ENCODE data around the gene PRSS56.

GRCh38 chr2:232498452-232498851 is 21.7 kb upstream of the PRSS56 start:
- TF ChIP-seq POLR2A (IDR thresholded peaks at IDR 0.05) (no peak), CTCF (IDR thresholded peaks at IDR 0.05) (no peak)

All from testis (tissue), 2 donors.